HCEC 1CT (cell line): Measurements from ENCODE around the gene MAPRE3.
A peak's percentile ranks its signal among the peaks of the same experiment; 100 is the strongest.
"Not testable (repeated sequence)": the region's sequence is repeated elsewhere in the genome, so short reads cannot be mapped to it uniquely, and the experiment has no call there.

Experiments used
- DNase-seq: peaks from one replicate; pipeline ENCODE4 v3.0.0-alpha.2; 2017

MAPRE3 gene

DNA sequence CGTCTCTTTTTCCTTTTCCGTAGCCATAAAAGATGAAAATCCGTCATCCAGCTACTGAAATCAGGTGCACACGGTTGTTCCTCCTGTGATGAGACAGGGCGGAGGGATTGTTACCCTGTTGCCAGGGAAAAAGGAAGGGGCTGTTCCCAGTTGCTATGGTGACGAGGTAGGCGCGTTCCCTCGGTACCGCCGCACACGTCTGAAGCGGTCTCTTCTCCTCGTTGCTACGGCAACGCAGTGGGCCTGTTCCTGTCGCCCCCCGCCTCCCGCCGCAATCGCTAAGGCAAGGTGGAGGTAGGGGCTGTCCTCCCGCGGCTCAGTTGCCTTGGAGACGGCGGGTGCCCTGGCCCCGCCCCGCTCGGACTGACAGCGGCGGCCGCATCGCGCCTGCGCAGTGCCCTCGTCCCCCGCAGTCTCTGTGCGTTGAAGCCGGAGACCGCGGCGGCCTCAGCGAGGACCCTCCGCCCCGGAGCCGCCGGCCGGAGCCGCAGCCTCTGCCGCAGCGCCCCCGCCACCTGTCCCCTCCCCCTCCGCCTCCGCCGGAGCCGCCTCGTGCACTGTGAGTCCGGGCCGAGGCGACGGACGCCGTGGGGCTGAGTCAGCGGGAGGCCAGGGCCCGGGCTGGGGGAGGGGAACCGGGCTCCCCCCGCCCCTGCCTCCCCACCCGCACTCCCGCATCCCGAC lies at the start of gene MAPRE3:
TSS of gene MAPRE3 (plus strand) at position 394 of the 684 bp plus-strand sequence. CDS start 51,582 bp downstream, outside the sequence.
- DNase-seq, result peak; percentile 44

DNA sequence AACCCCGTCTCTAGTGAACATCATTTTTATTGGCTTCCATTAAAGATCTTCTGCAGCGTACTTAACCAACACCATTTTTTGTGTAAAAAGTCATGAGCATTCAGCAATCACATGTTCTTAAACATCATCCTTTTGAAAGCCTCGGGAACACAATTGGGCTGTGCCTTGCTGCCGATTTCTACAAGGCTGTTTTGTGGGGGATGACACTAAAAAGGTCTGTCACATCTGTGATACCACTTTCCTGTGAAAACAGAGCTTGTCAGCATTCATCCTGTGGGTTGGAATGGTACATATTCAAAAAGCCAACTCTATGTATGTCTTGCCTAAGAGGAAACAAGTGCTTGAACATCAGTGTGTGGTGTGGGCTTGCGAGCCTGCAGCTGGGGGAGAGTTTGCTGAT lies 49.1 kb upstream of the MAPRE3 start:
- DNase-seq, result no peak

DNA sequence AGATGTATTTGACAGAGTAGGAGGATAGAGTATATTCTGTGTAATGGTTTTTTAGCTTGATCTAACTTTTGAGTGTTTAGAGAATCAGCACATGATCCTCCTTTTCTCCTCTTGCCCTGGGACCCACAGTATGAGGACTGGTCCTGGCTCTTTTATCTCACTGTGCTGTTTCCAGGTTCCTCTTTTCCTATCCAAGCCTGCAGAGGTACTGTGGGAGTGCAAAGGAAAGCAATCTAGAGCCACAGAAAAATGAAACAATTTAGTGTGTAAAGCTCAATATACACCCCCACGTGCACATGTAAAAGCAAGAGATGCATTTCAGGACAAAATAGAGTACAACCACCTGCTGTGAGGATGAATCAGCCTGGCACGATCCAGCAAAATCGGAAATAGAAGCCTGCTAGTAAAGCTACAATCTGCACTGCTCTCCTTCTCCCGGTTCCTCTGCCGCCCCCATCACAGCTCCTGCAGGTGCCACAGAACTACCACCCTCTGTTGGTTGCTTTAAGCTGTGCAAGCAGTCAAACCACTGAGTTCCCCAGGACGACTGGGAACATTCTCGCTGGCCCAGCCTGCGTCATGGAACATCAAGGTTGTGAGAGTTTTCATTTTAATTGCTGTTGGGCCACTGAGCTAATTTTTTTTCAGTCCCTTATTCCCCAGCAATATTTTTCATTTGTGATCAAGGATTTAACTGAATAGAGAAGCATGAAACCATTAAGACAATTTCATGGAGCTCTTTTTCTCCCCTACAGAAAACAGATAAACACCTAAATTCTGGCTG lies 47.8 kb upstream of the MAPRE3 start:
- DNase-seq, result peak; percentile 7

DNA sequence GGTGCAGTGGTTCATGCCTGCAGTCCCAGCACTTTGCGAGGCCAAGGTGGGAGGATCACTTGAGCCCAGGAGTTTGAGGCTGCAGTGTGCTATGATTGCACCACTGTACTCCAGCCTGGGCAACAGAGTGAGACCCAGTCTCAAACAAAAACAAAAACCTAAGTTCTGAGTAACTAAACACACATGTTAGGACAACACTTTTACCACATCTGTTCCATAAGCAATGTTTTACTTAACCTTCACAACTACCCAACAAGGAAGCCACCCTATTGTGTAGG lies 47.3 kb upstream of the MAPRE3 start:
- DNase-seq, result not testable (repeated sequence)

DNA sequence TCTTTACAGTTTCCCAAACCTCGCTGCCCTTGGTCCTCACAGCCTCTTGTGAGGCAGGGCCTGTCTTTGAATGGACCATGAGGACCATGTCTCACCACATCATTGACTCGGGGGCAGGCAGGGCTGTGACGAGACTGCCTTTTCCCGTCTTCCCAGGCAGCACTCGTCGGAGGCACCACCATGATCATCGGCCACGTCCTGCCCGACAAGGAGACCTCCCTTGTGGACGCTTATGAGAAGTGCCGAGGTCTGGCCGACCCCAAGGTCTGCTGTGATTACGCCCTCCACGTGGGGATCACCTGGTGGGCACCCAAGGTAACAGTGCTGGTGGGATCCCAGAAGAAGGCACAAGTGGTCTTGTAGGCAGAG lies 45.7 kb upstream of the MAPRE3 start:
- DNase-seq, result no peak

DNA sequence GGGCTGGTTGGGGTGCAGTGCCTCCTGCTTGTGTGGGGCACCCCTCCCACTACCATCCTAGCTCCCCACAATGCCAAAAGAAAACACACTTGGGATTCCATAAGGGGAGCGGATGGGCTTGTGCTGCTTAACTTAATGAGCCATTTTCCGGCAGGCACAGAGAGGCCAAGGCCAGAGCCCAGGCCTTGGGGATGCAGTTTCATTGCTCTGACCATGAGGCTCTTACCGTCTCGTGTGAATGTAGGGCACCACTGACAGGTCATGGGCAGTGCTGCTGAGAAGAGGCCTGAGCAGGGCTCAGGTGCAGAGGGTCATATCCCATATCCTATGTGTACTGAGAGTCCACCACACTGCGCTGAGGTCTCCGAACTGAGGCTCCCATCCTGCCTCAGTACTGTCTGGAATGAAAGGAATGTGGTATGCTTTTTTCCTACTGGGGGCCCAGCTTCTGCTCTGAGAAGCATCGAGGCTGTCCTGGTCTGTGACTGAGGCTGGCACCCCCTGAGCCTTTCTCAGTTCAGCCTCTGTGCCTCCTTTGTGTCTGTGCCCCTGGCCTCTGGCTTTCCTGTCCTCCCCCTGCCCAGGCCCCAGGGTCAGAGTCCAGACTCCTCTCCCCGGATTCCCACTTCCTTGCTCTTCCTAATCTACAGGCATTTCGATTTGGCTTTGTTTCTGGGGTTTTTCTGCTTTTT lies 45.2 kb upstream of the MAPRE3 start:
- DNase-seq, result no peak

DNA sequence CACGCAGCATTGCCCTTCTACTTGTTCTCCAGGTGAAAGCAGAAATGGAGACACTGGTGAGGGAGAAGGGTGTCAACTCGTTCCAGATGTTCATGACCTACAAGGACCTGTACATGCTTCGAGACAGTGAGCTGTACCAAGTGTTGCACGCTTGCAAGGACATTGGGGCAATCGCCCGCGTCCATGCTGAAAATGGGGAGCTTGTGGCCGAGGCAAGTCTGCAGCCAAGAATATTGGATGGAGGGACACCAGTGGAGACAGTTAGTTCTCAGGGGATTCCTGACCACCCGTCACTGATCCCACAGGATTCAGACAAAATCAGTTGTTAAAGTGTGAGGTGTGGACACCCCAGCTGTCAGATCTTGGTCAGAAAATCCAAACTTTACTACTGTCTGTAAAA lies 43.2 kb upstream of the MAPRE3 start:
- DNase-seq, result no peak

DNA sequence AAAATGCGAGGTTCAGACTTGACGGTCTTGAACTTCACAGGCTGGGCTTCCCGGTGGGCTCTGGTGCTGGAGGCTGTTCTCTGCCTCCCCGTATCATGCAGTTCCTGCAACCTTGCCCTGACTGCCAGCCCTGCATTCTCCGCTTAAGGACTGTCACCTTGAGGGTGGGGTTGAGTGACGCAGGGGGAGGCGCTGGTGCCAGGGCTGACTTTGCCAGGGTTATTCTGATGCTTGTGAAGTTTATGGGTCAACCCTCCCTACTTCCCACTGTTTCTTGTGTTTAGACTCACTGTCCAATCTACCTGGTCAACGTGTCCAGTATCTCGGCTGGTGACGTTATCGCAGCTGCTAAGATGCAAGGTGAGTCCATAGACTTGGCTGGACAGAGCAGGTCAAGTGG lies 37.5 kb upstream of the MAPRE3 start:
- DNase-seq, result no peak

DNA sequence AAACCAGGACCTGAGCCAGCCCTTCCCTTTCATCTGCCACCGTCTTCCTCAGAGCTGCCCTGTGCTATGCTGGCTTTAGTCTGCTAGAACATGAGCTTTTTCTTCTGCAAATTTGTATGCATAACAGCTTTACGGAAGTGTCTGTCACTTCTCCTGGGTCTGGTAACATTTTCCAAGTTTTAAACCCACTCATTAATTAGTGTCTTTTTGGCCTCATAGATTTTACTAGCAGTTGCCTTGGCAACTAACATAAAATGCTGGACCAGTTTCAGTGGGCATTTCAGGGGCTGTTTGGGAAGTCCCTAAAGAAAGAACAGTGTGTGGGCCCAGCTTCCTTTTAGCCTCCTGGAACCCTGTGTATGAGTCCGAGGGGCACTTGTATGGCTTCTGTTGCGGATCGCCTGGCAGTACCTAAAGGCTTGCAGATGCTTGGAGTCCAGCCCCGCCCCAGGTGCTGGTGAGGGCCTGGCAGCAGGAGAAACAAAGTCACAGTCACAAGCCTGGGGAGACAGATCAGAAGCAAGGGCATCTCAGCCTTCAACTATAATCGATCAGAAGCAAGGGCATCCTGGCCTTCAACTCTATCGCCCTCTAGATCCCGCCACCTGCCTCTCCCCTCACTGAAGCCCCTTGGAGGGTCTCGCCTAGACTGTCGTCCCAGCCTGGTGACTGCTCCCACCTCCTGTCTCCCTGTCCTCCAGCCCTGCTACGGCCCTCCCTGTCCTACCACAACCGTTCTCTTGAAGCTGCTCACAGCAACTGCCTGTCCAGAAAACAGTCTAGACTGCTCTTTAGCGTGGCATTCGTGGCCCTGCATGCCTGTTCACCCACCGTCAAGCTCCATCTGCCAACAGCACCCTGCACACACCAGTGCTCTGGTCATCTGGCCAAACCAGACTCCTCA lies 36.8 kb upstream of the MAPRE3 start:
- DNase-seq, result no peak

DNA sequence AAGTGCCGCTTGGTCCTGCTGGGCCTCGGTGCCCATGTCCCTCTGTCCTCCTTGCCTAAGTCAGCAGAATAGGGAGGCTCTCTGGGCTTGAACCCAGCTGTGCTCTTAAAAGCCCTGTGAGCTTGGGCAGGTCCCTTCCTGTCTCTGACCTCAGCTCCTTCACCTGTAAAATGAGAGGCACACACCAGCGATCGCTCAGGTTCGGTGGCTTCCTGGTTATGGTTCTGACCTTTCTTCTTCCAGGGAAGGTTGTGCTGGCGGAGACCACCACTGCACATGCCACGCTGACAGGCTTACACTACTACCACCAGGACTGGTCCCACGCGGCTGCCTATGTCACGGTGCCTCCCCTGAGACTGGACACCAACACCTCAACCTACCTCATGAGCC lies 36.1 kb upstream of the MAPRE3 start:
- no peak for DNase-seq

DNA sequence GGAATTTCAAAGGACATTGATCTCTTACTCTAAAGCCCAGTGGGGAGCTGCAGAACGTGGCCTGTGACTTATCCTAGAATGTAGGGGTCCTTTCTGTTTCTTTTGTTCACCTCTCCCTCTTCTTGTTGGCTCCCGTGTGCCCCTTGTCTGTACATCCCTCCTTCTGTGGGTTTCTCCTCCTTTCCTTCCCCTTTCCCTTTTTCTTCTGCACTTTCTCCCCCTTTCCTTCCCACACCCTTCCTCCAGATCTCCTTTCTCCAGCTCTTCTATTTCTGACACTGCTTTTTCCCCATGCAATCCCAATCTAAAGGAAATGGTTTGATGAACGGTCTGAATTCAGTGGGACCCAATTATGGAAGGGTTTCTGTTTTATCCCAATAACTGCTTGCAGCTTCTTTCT lies 35.5 kb upstream of the MAPRE3 start:
- no peak for DNase-seq

DNA sequence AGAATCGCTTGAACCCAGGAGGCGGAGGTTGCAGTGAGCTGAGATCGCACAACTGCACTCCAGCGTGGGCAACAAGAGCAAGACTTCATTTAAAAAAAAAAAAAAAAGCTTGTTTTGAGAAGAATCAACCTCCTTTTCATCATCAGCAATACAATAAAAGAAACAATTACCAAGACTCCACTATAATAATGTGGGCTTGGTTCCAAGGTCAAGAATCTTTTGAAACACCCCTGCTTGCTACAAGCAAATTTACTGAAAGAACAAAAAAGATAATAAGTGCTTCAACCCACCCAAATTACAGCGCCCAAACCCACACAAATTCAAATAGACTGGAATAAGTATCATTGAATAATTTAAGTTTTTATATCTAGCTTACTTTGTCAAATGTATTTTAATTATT lies 33.6 kb upstream of the MAPRE3 start:
- DNase-seq, result no peak

DNA sequence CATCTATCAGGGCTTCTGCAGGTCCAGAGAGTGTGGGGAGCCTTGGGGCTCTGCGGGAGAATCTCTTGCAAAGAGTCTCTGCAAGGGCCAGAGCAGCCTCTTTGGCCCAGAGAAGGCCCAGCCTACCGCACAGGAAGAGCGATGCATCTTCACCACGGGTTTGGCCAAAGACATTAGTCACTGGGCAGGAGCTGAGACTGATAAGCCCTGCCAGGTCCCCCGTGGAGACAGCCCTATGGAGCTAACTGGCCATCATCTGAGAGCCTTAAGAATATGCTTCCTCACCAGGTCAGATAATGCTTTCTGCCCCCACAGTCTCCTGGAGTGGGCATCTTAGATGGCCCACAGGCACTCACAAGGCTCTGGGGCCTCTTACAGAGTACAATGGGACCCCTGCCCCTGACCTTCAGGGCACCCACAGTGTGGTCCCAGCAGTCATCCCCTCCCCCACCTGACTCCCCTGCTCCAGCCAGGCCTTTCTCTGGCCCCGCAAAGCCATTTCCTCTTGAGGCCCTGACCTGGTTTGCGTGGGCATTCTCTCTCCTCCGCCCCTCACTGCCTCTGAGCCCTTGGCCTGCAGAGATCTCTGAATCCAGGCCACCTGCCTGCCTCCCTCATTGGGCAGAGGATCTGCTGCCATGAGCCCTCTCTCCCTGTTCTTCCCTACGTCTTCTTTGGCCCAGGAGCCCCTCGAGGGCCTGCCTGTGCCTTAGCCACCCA lies 31.9 kb upstream of the MAPRE3 start:
- DNase-seq, result no peak

DNA sequence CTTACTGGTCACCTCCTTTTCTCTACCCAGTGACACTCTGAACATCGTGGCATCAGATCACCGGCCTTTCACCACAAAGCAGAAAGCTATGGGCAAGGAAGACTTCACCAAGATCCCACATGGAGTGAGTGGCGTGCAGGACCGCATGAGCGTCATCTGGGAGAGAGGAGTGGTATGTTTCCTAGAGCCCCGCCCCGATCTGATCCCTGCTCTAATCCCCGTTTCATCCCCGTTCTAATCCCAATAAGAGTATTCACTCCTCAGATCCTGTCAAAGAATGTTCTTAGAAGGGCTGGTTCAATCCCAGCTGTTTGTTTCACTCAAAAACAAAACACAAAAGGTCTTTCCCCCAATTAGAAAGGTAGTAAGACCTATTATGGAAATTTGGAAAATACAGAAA lies 30.4 kb upstream of the MAPRE3 start:
- no peak for DNase-seq

DNA sequence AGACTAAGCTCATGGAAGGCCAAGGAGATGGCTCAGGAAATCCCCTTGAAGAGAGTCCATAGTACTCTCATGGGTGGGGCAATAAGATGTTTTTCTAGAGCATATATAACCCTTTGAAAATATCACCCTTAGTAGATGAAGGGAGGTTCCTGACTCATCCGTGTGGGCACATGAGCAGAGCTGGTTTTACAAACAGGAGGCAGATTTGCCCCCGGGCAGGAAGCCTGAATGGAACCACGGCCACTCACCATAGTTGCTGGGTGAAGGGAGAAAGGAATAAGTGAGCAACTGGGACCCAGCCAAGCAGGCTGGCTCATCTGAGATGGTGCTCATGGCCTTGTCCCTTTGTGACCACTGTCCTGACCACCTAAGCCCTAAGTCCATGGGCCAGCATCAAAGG lies 29.0 kb upstream of the MAPRE3 start:
- no peak for DNase-seq

DNA sequence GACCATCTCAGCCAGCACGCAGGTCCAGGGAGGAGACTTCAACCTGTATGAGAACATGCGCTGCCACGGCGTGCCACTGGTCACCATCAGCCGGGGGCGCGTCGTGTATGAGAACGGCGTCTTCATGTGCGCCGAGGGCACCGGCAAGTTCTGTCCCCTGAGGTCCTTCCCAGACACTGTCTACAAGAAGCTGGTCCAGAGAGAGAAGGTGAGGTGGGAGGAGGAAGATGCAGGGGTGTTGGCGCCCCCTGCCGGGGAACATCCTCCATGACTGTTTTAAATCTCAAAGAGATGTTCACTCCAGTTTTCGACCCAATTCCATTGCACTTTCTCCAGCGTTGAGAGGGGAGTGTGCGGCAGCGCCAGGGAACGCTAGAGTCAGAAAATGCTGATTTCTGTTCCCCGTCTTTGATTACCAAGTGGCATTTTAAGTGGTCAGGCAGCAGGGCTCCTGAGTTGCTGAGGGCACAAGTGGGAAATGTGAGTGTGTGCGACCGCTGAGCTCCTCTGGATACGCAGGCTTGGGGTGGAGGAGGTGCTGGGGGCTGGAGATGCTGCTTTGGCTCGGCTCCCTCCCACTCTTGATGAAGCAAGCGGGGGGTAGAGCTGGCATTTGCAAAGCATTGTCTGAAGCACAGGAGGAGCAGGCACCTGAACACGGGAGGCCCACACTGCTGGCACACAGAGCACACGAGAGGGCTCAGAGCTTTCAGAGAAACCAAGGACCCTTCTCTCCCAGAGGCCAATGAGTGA lies 27.7 kb upstream of the MAPRE3 start:
- DNase-seq, result peak; percentile 37

DNA sequence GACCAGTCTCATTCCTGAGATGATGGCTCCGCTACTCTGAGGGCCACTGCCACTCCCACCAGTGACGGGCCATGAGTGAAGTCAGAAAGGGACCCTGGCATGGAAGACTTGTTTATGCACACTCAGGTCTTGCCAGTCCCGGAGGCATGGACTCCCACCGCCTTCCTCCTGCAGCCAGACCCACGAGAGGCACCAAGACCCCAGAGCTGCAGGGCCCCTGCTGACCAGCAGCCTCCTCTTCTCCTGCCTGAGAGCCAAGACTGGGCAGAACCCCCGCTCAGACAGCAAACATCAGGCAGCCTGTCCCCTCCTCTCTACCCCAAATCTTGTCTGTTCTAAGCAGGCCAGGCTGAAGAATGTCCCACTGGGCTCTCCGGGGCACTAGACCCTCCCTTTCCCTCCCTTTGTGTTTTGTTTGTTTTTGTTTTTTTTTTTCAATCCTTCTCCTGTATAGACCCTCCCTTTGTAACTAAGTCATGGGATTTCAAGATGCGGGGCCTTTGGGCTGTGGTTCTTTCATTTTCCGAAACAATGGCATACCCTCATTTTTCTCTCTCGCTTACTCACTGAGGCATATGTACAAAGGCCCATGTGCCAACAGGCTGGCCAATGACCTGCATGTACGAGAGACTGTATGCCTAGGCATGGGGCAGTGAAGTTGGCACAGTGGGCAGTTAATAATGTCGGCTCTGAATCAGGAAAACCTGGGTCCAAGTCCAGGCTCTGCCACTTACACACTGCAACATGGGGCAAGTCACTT lies 24.3 kb upstream of the MAPRE3 start:
- no peak for DNase-seq

DNA sequence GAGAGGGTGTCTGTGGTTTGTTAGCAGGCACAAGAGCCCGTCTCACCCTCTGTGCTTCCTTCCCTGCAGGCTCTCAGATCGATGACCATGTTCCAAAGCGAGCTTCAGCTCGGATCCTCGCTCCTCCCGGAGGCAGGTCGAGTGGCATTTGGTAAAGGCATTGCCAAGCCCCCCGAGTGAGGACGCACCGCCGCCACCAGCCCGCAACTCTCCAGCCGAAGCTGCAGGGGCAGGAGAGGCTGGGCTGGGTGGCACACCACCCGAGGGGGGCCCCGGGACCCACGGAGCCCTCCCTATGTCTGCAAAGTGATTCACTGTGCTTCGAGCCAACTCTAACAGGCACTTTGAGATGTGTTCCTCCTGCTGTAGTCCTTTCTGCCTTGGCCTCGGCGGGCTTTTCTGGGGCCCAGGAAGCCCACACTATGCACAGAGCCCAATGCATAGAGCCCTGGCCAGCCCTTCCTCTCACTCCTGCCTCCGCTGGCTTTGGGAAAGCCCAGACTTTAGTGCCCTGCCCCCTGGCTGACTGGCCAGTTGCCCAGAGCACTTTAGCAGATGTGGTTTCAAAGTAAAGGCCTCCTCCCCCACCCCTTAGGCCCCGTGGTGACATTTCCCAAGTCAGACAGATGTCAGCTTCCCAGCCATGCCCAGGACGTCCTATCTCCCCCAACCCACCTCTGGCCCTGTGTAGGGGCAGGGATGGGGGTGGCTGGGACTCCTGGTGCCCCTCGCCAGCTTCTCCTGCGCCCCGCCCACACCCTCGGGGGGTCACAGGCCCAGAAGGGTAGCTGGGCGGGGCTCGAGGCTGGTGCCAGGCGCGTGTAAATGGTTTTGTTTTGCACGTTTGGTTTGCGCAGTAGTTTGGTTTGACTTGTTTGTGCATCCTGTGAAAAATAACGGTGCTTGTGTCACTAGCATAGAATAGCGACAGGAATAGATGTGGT lies 23.3 kb upstream of the MAPRE3 start:
- DNase-seq, result peak; percentile 35

DNA sequence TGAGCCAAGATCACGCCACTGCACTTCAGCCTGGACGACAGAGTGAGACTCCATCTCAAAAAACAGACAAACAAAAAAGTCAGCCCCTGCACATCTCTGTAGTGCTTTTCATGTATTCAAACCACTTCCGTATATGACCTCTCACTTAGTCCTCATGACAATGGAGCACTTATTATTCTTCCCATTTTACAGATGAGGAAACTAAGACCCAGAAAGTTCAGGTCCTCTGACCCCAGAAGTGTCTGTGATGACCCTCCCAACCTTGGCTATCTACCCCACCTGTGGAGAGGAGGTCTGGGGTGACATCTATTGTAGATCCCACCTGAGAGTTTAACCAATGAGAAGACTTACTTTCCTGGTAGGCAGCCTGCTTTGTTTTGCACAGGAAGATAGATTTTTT lies 21.6 kb upstream of the MAPRE3 start:
- DNase-seq, result no peak

DNA sequence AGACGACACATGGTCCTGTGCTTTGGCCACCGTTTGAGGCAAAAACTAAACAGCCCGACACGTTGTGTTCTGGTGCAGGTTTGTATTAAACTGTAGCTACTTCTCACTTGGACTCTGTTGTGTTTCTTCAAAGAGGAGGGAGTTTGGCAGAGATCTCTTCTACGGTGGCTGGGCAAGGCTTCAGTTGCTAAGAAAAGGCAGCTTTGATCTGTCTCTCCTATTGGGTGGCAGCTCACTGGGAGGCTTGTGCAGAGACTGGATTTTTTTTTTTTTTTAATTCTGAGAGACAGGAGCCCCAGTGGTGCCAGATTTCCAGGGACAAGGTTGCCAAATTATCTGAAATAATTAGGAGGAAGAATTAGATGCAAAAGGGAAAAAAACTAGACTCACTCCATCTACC lies 20.2 kb upstream of the MAPRE3 start:
- DNase-seq, result no peak
